Measurements from ENCODE around the gene ABCC8. TPM values are rescaled to one million over a fixed set of nuclear protein-coding genes. Genes with fewer than 3 reads are reported as not detected.

Gene ABCC8
- total RNA-seq, 4 donors from 2014 or later, result 0.40 to 4.0 (median 3.5) TPM

GRCh38 chr11:17393472-17393871, 83.2 kb downstream of the ABCC8 start:
- no peak for DNase-seq
- Histone ChIP-seq H3K4me3 (no peak overlapping the region), H3K36me3 (no peaks in the 10 kb centered on the region), H3K9me3 (no peaks in the 10 kb centered on the region), H3K27me3 (no peaks in the 10 kb centered on the region), H3K4me1 (peaks cover 0 to 3% (median 3%) of the 10 kb centered on the region in 4 donors), H3K27ac (no peak overlapping the region)
- WGBS, 2 donors (ENCODE audit: low coverage in 1 of 2), result 95% methylated on average over 6 of the region's 6 CpGs; no CpG with 5 or more reads in 1 of the 2 donors
- intact Hi-C loops (cut with DNase I; ENCODE audit: low total_unique reads) (no loop called here), in situ Hi-C loops (cut with MboI; ENCODE audit: low pct_ligation_motif_present in 1 of 4, low pct_unique_long_range_greater_than_20kb in 1 of 4, low sequenced_read_pairs in 3 of 4) (loop anchor here in 1 of 4 donors (5.0 kb wide), 1 partner anchor 109 kb away; no protein-coding TSS in a partner anchor)
- TF ChIP-seq CTCF (IDR thresholded peaks at IDR 0.05), result no peak
- TF ChIP-seq POLR2A (IDR thresholded peaks at IDR 0.05), result no peak
- TF ChIP-seq POLR2AphosphoS5 (IDR thresholded peaks at IDR 0.05), result no peak

- Histone ChIP-seq H3K9me3 (no peaks in the 10 kb centered on the region), H3K4me3 (no peak overlapping the region), H3K27me3 (no peaks in the 10 kb centered on the region), H3K36me3 (no peaks in the 10 kb centered on the region), H3K4me1 (peaks cover 0 to 5% (median 3%) of the 10 kb centered on the region in 4 donors), H3K27ac (no peak overlapping the region)
- TF ChIP-seq POLR2AphosphoS5 (IDR thresholded peaks at IDR 0.05) (no peak), POLR2A (IDR thresholded peaks at IDR 0.05) (no peak), CTCF (IDR thresholded peaks at IDR 0.05) (no peak)
- intact Hi-C loops (cut with DNase I; ENCODE audit: low total_unique reads), result no loop called here
- 90 to 91% methylated on average over 2 to 14 of the region's 14 CpGs for WGBS, 2 donors (ENCODE audit: low coverage in 1 of 2)
- no peak for DNase-seq
- in situ Hi-C loops (cut with MboI; ENCODE audit: low pct_ligation_motif_present in 1 of 4, low pct_unique_long_range_greater_than_20kb in 1 of 4, low sequenced_read_pairs in 3 of 4), result loop anchor here in 1 of 4 donors (5.0 kb wide), 1 partner anchor 109 kb away; no protein-coding TSS in a partner anchor
These were observed 83.8 kb downstream of the ABCC8 start for GRCh38 chr11:17392872-17393271.

GRCh38 chr11:17391493-17392355, 84.9 kb downstream of the ABCC8 start:
- TF ChIP-seq CTCF (IDR thresholded peaks at IDR 0.05) (no peak), EP300 (IDR thresholded peaks at IDR 0.05; ENCODE audit: low read depth) (no peak), POLR2A (IDR thresholded peaks at IDR 0.05) (no peak), POLR2AphosphoS5 (IDR thresholded peaks at IDR 0.05) (no peak)
- Histone ChIP-seq H3K4me1 (peaks cover 0 to 5% (median 3%) of the 10 kb centered on the region in 4 donors), H3K27me3 (no peaks in the 10 kb centered on the region), H3K27ac (no peak overlapping the region), H3K4me3 (no peak overlapping the region), H3K36me3 (no peaks in the 10 kb centered on the region), H3K9me3 (no peaks in the 10 kb centered on the region)
- 51% methylated on average over 3 of the region's 3 CpGs; no CpG with 5 or more reads in 1 of the 2 donors for whole genome bisulfite sequencing, 2 donors (ENCODE audit: low coverage in 1 of 2)
- no peak for DNase-seq
- in situ Hi-C loops (cut with MboI; ENCODE audit: low pct_ligation_motif_present in 1 of 4, low pct_unique_long_range_greater_than_20kb in 1 of 4, low sequenced_read_pairs in 3 of 4) (loop anchor here in 1 of 4 donors (5.0 kb wide), 1 partner anchor 111 kb away; no protein-coding TSS in a partner anchor), intact Hi-C loops (cut with DNase I; ENCODE audit: low total_unique reads) (no loop called here)

GRCh38 chr11:17389957-17390649, 86.5 kb downstream of the ABCC8 start:
- Histone ChIP-seq H3K9me3 (no peaks in the 10 kb centered on the region), H3K27ac (no peak overlapping the region), H3K36me3 (no peaks in the 10 kb centered on the region), H3K4me3 (no peak overlapping the region), H3K27me3 (no peaks in the 10 kb centered on the region), H3K4me1 (peaks cover 0 to 5% (median 3%) of the 10 kb centered on the region in 4 donors)
- WGBS, 2 donors (ENCODE audit: low coverage in 1 of 2), result 53 to 100% methylated on average over 1 to 9 of the region's 10 CpGs
- in situ Hi-C loops (cut with MboI; ENCODE audit: low pct_ligation_motif_present in 1 of 4, low pct_unique_long_range_greater_than_20kb in 1 of 4, low sequenced_read_pairs in 3 of 4), result loop anchor here in 2 of 4 donors (5.0 to 10.0 kb wide), 2 partner anchors 112 to 115 kb away; no protein-coding TSS in a partner anchor
- no peak for TF ChIP-seq POLR2AphosphoS5 (IDR thresholded peaks at IDR 0.05)
- no peak for TF ChIP-seq EP300 (IDR thresholded peaks at IDR 0.05; ENCODE audit: low read depth)
- intact Hi-C loops (cut with DNase I; ENCODE audit: low total_unique reads), result no loop called here
- no peak for DNase-seq

All from transverse colon (tissue), 4 donors.